Measurements from ENCODE around the gene LIX1L.
A peak's percentile ranks its signal among the peaks of the same experiment; 100 is the strongest.

Gene LIX1L

DNA sequence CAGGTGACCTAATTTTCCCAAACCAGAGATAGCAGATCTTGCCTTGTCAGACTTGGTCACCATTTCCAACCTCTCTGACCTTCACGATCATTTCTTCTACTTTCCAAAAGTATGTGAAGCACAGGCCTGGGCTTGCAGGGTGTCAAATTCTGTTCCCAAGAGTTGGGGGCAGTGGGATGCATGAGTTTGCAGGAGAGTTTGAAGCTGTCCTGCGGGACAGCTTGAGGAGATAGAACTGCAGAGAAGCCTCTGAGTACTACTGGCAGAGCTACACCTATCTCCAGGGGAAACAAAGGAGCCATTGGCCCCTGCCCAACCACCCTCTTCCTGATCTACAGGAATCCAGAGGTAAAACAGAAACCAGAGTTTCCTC lies 27.3 kb upstream of the LIX1L start:
- DNase-seq: no peak

DNA sequence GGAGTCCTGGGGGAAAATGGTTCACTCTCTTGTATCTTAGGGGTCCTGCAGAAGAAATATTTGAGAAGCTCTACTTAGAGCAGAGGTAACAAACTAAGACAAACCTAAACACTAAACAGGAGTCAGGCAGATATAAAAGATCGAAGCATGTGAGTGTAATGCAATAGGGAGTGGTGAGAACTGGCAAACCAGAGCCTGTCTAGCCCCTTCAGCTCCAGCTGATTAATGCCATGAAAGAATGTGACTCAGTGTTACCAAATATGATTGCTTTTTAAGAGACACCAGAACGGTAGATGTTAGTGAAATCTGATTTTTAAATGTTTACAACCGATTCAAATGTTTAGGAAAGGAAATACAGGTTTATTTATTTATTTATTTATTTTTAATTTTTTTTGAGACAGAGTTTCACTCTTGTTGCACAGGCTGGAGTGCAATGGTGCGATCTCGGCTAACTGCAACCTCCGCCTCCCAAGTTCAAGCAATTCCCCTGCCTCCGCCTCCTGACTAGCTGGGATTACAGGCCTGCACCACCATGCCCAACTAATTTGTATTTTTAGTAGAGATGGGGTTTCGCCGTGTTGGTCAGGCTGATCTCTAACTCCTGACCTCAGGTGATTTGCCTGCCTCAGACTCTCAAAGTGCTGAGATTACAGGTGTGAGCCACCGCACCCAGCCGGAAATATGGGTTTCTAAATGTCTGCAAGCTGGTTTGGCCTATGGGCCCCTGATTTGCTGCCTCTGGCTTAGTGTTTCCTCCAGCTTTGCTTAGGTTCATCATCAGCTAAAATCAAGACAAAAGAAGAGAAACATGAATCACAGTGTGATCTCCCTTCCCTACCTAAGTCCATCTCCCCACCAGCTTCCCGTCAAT lies 26.4 kb upstream of the LIX1L start:
- no peak for DNase-seq

DNA sequence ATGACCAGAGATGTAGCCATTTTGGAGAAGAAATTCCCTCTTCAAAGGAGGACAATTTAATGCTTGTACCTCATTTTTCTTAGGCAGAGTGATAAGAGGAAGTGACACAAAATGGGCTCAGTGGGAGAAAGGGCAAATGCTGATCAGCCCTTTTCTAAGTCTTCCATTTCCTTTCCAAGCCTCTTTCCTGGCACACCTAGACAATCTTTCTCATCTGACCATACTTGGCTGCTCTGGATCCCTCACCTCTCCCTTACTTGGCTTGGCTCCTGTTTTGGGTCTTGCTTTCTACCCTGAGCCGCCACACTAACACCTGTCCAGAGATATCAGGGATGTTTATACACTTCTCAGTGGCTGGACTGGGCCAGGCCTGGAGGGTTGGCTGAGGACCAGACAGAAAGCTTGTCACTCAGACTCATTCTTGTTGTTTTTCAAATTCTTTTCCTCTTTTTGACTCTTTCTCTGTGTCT lies 25.4 kb upstream of the LIX1L start:
- no peak for DNase-seq

DNA sequence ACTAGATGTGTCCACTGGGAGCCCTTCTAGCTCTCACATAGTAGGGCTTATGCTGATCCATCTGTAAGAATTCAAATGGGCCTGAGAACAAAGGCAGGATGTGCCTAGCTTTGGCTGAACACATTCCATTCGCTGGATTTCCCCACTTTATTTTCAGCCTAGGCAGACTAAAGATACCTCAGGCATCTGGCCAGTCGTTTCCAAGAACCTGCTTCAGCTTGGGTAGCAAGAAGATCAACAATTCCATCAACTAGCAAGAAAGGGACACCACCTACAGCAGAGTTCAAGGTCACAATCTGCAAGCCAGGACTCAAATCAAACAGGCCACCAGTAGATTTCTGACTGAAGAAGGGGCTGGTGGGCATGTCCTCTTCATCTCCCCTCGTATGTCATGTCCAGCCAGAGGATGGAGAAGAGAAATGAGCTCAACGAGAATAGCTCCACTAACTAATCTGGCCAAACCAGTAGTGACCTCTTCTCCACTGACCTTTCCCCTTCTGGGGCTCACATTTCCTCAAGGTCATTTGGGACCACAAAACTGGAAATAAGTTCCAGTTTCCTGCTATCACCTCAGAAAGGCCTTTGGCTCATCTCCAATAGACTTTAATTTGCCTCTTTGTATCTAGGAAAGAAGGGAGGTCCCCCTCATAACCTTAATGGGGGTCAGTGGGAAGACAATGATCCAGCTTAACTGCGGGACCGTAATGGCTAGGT lies 24.4 kb upstream of the LIX1L start:
- DNase-seq: no peak

DNA sequence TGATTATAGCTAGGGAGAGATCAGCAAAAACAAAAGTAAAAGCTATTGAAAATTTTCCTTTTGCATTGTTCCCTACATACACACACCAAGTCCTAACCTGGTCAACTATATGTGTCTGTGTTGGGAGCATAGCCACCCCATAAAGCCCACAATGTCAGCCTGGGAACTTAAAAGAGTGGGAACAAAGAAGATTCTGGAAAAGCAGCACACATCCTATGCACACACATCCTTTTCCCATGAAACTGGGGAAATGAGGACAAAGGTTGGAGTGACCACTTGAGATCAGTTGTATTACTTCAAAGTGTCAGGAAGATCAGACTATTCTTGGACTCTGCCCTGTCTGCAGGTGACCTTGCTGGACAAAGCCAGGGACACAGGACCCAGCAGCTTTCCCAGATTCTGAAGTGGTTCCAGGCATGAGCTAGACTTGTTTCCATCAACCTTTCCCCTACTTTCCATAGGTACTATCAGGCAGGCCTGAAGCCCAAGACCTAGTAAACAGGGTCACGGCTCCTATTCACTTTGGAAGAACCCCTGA lies 22.7 kb upstream of the LIX1L start:
- no peak for DNase-seq

DNA sequence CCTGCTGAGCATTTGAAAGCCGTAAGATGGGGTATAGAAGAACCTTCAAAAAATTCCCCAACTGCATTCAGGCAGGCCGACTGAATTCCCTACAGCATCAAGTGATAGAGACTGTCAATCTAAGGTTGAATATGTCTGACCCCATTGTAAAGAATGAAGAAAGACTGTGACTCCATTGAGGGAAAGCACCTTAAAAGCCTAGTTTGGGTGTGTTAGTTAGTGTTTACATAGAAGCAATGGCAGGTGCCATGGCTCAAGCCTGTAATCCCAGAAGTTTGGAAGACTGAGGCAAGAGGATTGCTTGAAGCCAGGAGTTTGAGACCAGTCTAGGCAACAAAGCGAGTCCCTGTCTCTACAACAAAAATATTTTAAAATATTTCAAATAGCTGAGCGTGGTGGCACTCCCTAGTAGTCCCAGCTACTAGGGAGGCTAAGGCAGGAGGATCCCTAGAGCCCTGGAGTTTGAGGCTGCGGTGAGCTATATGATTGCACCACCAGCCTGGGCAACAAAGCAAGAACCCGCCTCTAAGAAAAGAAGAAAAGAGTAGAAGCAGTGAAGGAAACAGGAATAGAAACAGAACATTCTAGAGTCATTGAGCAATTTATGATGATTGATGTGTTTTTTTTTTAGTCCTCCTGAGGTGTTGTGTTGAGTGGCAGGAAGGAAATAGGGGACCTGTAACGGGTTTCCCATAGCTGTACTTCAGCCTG lies 22.1 kb upstream of the LIX1L start:
- no peak for DNase-seq

DNA sequence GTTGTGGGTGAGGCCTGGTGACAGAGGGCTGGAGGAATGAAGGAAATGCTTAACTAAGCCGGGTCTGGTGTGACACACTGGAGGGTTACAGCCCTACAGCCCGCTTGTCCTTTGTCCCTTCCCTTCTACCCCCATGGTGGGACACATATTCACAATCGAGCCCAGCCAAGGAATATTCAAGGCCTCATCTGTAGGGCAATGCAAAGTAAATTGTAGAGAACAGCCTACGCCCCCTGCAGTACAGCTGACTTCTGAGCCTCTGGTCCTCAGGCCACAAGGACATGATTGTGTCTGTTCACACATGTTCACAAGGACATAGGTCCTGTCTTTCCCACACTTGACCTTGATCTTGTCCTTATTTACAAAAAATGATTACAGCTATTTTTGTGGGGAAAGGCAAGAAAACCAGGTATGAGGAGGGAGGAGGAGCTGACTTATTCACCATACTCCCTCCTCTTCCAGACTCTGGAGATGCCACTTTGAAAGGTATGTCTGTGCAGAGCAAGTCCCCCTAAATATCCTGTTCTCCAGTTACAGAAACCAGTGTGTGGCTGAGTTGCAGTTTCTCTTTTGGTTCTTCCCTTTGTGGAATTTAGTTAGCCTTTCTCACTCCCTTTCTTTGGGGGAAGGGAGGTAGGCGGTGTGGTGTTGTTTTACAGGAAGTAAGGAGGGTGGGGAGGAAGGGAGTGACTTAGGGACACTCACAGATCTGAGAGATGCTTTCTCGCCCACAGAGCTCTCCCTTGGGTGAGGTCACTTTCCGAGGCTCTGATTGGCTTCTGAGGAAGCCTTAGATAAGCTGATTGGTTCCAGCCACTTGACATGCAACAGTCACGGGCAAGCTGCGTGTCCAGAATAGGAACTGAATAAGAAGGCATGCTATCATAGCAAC lies 21.3 kb upstream of the LIX1L start:
- DNase-seq: peak; percentile 100

DNA sequence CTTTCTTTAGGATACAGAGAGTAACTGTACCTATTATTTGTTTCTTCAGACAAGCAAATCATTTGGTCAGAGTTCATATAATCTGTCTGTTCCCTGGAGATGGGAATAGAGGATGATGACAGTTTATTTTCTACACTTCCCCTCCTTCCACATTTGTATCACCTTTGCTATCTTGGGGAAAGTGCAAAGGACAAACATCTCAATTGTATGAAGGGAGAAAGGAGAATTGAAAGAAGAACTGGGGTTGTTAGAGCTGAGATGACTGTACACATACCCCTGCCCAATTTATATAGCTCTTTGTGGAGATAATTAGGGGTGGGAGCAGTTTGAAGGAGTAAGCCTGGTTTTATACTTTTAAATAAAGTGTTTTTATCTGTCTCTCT lies 20.6 kb upstream of the LIX1L start:
- no peak for DNase-seq

DNA sequence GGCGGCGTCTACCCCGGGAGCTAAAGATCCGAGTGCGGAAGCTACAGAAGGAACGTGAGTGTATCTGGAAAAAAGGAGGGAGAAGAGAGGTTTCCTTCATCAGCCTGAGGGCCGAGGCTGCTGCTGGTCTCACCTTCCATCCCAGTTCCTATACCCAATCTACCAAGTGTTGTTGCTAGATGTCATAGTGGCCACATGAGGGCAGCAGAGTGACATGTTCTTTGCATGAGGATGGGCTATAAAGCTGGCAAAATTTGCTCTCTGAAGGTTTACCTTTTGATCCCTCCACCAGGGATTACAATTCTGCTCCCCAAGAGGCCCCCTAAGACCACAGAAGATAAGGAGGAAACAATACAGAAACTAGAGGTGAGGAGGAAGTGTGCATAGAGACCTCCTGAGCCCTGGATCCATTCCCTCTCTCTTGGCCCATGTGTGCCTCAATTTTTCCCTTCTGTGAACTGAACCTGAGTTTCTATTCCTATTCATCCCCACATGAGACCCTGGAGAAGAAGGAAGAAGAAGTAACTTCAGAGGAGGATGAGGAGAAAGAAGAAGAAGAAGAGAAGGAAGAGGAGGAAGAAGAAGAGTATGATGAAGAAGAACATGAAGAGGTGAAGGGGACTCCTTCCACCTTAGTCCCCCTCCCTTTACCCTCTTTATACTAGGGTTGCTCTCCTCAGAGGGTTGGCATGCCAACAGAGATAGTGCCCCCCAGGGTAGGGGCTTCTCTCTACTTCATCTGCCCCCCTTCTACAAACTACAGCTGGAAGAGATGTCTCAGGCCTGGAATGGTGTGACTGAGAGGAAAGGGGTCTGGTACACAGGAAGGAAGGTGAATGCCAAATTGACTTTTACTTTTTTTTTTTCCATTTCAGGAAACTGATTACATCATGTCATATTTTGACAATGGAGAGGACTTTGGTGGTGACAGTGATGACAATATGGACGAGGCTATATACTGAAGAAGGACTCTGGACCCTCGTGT lies 20.0 kb upstream of the LIX1L start:
- DNase-seq: peak; percentile 92

DNA sequence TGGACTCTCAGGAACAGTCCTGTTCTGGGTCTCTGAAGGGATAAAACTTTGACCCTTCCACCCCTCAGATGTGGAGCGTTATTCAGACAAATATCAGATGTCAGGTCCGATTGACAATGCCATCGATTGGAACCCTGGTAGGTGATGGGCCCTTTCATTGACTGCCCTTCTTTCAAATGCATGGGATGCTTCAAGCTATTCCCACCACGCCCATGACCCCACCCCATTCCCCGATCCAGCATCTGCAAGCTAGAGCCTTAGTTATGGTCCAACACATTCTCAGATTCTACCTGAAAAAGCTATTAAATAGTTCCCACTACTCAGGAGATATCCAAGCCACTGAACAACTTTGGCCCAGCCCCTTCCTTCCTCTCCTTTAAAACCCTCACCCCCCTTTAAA lies 19.2 kb upstream of the LIX1L start:
- no peak for DNase-seq

DNA sequence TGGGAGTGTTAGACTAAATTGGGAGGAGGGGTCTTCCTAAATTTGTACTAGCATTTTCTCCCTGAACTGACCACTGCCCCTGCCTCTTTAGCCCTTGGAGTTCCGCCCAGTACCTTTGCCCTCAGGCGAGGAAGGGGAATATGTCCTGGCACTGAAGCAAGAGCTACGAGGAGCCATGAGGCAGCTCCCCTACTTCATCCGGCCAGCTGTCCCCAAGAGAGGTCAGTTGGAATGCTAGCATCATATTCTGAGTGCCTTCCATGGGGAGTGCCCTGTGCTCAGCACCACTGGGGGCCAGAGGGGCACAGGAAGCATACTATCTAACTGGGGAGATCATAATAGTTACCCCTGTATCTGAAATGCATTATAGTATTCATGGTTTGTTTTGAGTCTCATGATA lies 17.4 kb upstream of the LIX1L start:
- DNase-seq: no peak

DNA sequence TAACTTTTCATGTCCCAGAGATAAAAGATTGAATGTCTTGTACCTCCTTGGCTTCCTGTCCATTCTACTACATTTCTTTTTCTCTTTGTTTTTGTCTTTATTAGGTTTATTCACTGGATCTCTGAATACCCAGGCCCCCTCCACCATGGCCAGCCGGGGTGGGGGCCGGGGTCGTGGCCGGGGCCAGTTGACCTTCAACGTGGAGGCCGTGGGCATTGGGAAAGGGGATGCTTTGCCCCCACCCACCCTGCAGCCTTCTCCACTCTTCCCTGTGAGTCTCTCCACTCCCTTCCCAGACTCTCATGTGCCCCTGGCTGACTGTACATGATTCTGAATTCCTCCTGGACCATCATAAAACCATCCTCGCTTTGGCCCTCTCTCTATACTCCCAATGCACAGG lies 16.9 kb upstream of the LIX1L start:
- no peak for DNase-seq

DNA sequence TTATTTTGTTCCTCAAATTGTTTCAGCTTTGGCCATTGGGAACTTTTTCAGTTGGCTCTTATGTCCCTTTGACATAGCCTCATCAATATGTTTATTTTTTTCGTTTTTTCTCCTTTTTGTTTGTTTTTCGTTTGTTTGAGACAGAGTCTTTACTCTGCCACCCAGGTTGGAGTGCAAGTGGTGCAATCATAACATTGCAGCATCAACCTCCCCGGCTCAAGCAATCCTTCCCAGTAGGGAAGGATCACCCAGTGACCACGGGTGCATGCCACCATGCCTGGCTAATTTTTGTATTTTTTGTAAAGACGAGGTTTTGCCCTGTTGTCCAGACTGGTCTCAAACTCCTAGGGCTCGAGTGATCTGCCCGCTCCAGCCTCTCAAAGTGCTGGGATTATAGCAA lies 14.8 kb upstream of the LIX1L start:
- DNase-seq: no peak

DNA sequence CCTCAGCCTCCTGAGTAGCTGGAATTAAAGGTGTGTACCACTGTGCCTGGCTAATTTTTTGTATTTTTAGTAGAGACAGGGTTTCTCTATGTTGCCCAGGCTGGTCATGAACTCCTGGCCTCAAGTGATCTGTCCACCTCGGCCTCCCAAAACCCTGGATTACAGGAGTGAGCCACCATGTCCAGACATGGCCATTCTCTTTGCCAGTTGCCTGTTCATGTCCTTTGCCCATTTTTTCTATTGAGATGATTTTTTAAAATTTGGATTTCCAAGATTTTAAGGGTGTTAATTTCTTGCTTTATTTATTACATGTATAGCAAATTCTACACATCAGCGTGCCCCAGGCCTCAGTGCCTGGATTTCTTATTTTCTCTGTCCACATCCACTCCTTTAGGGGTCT lies 9.5 kb upstream of the LIX1L start:
- no peak for DNase-seq

DNA sequence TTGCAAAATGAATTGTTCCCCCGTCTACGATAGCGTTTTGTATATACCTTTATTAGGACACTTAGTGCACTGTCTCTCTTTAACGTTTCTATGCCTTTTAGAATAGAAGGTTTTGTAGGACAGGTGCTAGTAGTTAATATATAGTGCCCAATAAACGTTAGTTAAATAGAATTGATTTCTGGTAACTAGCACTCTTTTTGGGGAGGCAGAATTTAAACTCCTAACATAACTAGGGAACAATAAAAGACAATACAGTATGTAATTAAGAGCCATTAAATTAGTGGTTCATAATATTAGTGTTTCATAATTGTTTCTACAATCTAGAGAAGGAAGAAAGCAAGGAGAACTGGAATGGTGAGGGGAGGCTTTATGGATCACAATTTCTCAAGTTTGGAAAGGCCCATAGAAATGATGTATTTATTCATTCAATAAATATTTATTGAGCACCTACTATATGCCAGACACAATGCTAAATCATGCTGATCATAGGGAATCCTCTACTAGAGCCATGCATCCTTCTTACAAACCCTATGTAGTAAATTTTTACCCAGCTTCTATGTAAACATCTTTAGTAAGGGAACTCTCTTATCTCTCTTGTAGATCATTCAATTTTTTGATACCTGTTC lies 7.4 kb upstream of the LIX1L start:
- DNase-seq: no peak

DNA sequence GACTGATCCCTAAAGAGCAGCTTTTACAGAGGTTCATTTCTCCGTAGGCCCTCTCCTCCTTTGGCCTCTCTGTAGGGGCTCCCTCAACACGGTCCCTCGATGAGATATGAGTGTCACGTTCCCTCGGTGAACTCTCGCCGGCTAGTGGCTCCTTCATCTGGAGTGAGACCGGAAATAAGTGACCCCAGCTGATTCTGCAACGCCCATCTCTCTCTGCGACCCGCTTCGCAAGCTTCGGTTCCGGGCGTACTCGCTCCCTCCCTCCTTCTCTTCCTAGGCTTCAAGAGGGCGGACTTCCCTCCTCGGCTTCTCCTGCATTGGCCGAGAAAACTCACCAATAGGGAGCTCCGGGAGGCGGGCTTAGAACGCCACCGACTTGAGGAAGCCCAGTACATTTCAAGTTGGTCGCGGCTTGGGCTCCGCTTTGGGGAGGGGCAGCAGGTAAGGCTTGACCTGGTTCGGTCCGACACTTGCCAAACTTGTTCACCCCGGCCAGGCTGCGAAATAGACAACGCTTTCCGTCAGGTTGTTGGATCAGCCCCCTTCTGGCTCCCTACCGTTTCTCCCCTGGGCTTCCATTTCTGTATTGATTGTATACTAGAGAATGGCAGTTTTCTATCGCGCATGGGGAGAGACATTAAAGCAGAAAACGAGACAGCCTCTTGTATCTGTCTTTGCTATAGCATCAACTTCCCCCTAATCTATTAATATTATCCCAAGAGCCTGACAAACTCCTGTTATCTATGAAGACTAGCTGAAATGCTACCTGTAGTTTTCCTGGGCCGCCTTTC lies 6.7 kb upstream of the LIX1L start, which contains the start of the genes ANKRD34A and POLR3GL:
Gene ANKRD34A (minus strand): TSS at position 248 of the 791 bp plus-strand sequence. CDS start 2,816 bp downstream, outside the sequence.
Gene POLR3GL (plus strand): TSS at position 363 of the 791 bp plus-strand sequence. CDS start 10,176 bp downstream, outside the sequence.
- peak; percentile 98 for DNase-seq

DNA sequence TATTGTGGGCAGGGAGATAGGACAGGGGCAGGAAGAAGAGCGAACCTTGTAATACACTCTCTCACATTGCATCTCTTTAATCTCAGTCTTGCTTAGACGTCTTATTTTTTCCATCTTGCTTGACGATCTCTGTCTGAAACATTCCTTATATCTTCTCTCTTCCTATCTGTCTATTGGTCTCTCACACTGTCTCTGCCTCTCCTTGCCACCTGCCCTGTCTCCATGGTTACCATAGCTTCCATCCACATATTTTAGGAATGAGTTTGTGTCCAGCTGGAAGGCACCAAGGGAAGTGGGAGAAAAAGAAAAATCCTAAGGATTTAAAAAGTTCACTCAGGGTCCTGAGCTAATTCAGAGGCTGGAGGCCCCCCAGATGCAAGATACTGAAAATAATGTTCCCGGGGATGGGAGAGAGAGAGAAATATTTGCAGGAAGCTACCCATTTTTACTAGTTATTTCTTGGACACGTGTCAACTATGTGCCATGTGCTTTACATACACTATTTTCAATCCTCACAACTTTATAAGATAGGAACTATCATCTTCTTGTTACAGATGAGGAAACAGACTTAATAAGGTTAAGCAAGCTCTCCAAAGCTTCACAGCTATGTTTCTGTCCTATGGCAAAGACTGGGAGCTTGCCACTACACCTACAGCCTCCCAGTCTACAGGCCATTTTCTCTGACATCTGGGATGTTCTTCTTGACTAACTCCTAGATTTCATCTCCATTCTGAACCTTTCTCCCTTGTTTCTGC lies 5.6 kb upstream of the LIX1L start:
- DNase-seq: peak; percentile 34

Measured in hematopoietic multipotent progenitor cell treated with erythropoietin and hydrocortisone succinate and interleukin-3 and kit ligand, for 8 days (in vitro differentiated cells).